Measurements from ENCODE around the gene KLHL26.

KLHL26 gene

GRCh38 chr19:18654469-18654868, 17.6 kb downstream of the KLHL26 start:
- no peaks in the 10 kb centered on the region for H3K36me3 ChIP-seq (ENCODE audit: control insufficient read depth, insufficient read depth, low read length, severe bottlenecking)
- H3K9ac ChIP-seq (ENCODE audit: low read length): no peak overlapping the region
- H3K4me1 ChIP-seq (ENCODE audit: control insufficient read depth, insufficient read depth, low read length): peaks cover 38% of the 10 kb centered on the region
- no peaks in the 10 kb centered on the region for H3K9me3 ChIP-seq (ENCODE audit: control insufficient read depth, low read length)
- no peak for DNase-seq (ENCODE audit: low read depth)
- H3K27me3 ChIP-seq (replicated peaks; ENCODE audit: control insufficient read depth, insufficient read depth, low read length): no peaks in the 10 kb centered on the region
- no peak overlapping the region for H3K4me3 ChIP-seq (ENCODE audit: low read length)

GRCh38 chr19:18655173-18655844, 18.5 kb downstream of the KLHL26 start:
- no peak for DNase-seq (ENCODE audit: low read depth)

DNA sequence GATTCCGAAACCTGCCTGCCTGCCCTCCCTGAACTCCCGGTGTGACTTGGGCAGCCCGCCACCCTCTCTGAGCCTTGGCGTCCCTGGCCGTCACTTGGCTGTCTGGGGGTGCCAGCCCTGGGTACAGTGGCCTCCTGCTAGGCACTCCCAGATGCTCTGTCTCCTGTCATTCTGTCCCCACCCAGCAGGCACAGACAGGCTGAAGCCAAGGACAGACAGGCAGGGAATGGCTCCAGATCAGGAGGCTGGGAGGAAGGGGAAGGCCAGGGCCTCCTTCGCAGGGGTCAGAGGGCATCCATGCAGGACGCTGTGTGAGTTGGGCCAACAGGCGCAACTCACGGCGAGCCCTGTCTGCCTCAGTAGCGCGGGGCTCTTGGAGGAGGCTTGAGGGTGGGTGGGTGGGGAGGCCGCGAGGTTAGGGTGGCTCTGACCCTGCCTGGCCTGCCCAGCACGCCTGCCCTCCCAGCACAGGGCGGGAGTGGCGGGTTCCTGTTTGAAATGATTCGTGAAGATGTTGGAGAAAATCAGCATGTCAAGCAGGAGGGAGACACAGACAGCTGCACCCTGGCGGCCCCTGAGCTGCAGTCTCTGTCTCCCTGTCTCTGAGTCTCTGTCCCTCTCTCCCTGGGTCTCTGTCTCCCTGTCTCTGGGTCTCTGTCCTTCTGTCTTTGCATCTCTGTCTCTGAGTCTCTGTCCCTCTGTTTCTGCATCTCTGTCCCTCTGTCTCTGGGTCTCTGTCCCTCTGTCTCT, 19.7 kb downstream of the KLHL26 start:
- no peaks in the 10 kb centered on the region for H3K9me3 ChIP-seq (ENCODE audit: control insufficient read depth, low read length)
- H3K9ac ChIP-seq (ENCODE audit: low read length): no peak overlapping the region
- H3K27me3 ChIP-seq (replicated peaks; ENCODE audit: control insufficient read depth, insufficient read depth, low read length): no peaks in the 10 kb centered on the region
- H3K36me3 ChIP-seq (ENCODE audit: control insufficient read depth, insufficient read depth, low read length, severe bottlenecking): no peaks in the 10 kb centered on the region
- H3K4me3 ChIP-seq (ENCODE audit: low read length): no peak overlapping the region
- peaks cover 38% of the 10 kb centered on the region for H3K4me1 ChIP-seq (ENCODE audit: control insufficient read depth, insufficient read depth, low read length)
- DNase-seq (ENCODE audit: low read depth): no peak

More at GRCh38 chr19:18655173-18655844, 18.5 kb downstream of the KLHL26 start:
- Histone ChIP-seq H3K4me1 (ENCODE audit: control insufficient read depth, insufficient read depth, low read length) (peaks cover 37% of the 10 kb centered on the region), H3K9me3 (ENCODE audit: control insufficient read depth, low read length) (no peaks in the 10 kb centered on the region), H3K36me3 (ENCODE audit: control insufficient read depth, insufficient read depth, low read length, severe bottlenecking) (no peaks in the 10 kb centered on the region), H3K9ac (ENCODE audit: low read length) (no peak overlapping the region), H3K27me3 (replicated peaks; ENCODE audit: control insufficient read depth, insufficient read depth, low read length) (no peaks in the 10 kb centered on the region), H3K4me3 (ENCODE audit: low read length) (no peak overlapping the region)

DNA sequence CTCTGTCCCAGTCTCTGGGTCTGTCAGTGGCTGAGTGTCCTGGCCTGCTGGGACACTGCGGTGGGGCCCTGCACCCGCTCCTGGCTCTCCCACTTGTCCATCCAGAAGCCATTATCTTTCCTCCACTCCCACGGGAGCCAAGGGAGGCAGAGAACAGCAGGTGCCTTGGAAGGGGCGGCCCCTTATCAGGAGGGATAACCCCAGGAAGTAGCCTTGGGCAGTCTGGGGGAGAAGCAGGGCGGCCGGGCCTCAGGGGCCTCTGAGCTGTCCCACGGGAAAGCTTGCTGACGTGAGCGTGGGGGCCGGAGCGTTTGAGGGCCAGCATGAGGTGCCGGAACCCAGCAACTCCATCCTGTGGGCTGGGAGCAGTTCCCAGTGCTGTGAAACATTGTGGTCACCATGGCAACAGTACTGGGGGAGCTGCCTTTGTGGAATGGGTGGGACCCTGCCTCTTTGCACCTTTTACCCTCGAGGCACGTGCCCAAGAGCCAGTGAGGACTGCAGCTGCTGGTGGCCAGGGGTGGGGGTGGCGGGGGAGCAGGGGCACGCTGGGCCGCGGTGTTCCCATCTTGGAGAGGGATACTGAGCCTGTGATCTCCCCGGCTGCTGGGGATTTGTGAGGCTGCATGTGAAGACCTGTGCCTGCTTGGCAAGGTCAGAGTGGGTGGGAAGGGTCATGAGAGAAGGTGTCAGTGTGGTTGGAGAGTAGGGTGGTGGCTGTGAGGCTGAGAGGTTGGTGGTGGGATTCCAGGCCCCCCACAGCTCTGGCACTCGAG, 20.9 kb downstream of the KLHL26 start:
- no peak for DNase-seq (ENCODE audit: low read depth)
- Histone ChIP-seq H3K9me3 (ENCODE audit: control insufficient read depth, low read length) (no peaks in the 10 kb centered on the region), H3K36me3 (ENCODE audit: control insufficient read depth, insufficient read depth, low read length, severe bottlenecking) (no peaks in the 10 kb centered on the region), H3K27me3 (replicated peaks; ENCODE audit: control insufficient read depth, insufficient read depth, low read length) (no peaks in the 10 kb centered on the region), H3K9ac (ENCODE audit: low read length) (no peak overlapping the region), H3K4me1 (ENCODE audit: control insufficient read depth, insufficient read depth, low read length) (peaks cover 34% of the 10 kb centered on the region), H3K4me3 (ENCODE audit: low read length) (no peak overlapping the region)

DNA sequence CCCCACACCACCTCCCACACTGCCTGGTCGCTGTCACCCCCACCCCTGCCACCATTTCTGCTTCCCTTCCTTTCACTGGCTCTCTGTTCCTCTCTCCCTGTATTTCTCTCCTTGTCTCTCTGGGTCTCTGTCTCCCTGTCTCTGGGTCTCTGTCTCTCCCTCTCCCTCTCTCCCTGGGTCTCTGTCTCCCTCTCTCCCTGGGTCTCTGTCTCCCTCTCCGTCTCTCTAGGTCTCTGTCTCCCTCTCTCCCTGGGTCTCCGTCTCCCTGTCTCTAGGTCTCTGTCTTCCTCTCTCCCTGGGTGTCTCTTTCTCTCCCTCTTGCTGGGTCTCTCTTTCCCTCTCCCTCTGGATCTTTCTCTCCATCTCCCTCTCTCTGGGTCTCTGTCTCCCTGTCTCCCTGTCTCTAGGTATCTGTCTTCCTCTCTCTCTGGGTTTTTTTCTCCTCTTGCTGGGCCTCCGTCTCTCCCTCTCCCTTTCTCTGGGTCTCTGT, 21.6 kb downstream of the KLHL26 start:
- Histone ChIP-seq H3K9me3 (ENCODE audit: control insufficient read depth, low read length) (no peaks in the 10 kb centered on the region), H3K36me3 (ENCODE audit: control insufficient read depth, insufficient read depth, low read length, severe bottlenecking) (no peaks in the 10 kb centered on the region), H3K4me1 (ENCODE audit: control insufficient read depth, insufficient read depth, low read length) (peaks cover 38% of the 10 kb centered on the region), H3K9ac (ENCODE audit: low read length) (peak overlapping the region; percentile 77), H3K4me3 (ENCODE audit: low read length) (no peak overlapping the region), H3K27me3 (replicated peaks; ENCODE audit: control insufficient read depth, insufficient read depth, low read length) (no peaks in the 10 kb centered on the region)
- no peak for DNase-seq (ENCODE audit: low read depth)

- peak overlapping the region; percentile 28 for H3K4me3 ChIP-seq (ENCODE audit: low read length)
- H3K9ac ChIP-seq (ENCODE audit: low read length): peak overlapping the region; percentile 77
- no peak for DNase-seq (ENCODE audit: low read depth)
- no peaks in the 10 kb centered on the region for H3K36me3 ChIP-seq (ENCODE audit: control insufficient read depth, insufficient read depth, low read length, severe bottlenecking)
- H3K4me1 ChIP-seq (ENCODE audit: control insufficient read depth, insufficient read depth, low read length): peaks cover 40% of the 10 kb centered on the region
- no peaks in the 10 kb centered on the region for H3K27me3 ChIP-seq (replicated peaks; ENCODE audit: control insufficient read depth, insufficient read depth, low read length)
- no peaks in the 10 kb centered on the region for H3K9me3 ChIP-seq (ENCODE audit: control insufficient read depth, low read length)
Measured at GRCh38 chr19:18659281-18660050, 22.6 kb downstream of the KLHL26 start.

DNA sequence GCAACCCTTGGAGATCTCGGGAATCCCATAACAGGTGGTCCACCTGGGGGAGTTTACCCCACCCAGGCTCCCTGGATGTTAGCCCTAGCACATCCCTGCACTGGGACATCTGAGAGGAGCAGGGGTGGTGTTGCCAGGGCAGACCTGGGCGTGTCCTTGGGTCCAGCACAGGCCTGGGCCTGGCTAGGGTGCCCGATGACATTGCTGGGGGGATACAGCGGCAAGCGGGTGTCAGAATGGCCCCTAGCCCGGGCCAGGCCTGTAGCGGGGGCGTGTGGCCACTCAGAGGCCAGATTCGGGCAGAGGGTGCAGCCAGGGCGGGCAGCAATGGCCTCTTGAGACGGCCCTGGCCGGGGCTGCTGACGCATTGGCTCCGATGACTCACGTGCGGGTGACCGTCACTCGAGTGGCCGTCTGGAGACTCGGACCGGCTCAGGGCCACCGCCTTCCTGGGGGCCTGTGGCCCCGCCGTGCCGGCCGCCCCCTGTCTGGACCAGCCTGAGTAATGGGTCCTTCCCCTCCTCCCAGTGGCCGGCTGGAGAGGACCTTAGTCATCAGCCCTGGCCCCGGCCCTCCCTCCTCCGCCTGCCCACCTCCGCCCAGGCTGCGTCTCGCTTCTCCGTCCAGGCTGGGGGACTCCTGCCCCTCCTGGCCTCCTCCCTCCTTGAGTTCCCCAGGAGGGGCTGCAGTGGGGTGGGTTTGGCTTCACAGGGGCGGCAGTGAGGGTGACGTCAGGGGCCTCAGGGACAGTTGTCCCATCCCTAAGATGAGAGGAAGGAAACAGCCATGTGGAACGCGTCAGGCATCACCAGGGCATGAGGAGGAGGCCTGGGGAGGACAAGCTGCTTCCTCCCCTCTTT, 23.5 kb downstream of the KLHL26 start:
- Histone ChIP-seq H3K9ac (ENCODE audit: low read length) (peak overlapping the region; percentile 77), H3K36me3 (ENCODE audit: control insufficient read depth, insufficient read depth, low read length, severe bottlenecking) (peaks cover 1% of the 10 kb centered on the region), H3K4me3 (ENCODE audit: low read length) (peak overlapping the region; percentile 28), H3K4me1 (ENCODE audit: control insufficient read depth, insufficient read depth, low read length) (peaks cover 40% of the 10 kb centered on the region), H3K27me3 (replicated peaks; ENCODE audit: control insufficient read depth, insufficient read depth, low read length) (no peaks in the 10 kb centered on the region), H3K9me3 (ENCODE audit: control insufficient read depth, low read length) (no peaks in the 10 kb centered on the region)
- no peak for DNase-seq (ENCODE audit: low read depth)

GRCh38 chr19:18660939-18661670, 24.3 kb downstream of the KLHL26 start:
- no peak for DNase-seq (ENCODE audit: low read depth)
- Histone ChIP-seq H3K4me3 (ENCODE audit: low read length) (no peak overlapping the region), H3K9ac (ENCODE audit: low read length) (peak overlapping the region; percentile 77), H3K9me3 (ENCODE audit: control insufficient read depth, low read length) (no peaks in the 10 kb centered on the region), H3K4me1 (ENCODE audit: control insufficient read depth, insufficient read depth, low read length) (peaks cover 40% of the 10 kb centered on the region), H3K27me3 (replicated peaks; ENCODE audit: control insufficient read depth, insufficient read depth, low read length) (no peaks in the 10 kb centered on the region), H3K36me3 (ENCODE audit: control insufficient read depth, insufficient read depth, low read length, severe bottlenecking) (peaks cover 5% of the 10 kb centered on the region)

DNA sequence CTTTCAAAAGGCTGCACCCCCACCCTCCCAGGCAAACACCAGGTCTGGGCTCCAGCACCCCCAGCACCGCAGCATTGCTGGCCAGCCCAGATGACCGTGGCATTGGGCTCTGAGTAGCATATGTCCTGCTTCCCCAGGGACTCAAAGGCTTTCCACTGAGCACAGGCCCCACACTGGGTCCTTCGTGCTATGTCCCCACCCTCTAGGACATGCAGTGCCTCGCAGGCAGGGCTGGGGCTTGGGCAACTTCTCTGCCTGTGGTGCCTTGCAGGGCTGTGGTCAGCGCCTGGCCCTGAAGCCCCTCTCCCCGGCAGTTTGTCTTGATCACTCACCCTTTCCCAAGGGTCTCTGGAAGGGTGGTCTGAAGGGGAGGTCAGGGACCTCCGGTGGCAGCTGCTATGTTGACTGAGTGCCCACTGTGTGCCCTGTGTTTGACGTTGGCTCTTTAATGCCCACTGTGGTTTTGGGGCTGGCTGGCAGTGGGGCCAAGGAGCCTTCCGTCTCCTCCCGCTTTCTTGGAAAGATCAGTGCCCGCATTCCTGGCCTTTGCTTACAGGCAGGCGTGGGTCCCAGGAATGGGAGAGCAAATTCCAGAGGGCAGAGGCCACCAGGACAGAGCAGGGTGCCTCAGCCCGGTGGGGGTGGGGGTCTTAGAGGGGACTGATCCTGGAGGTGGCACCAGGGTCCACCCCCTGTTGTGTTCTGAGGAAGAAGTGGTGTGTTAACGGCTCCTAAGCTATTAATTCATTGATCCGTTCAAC, 26.3 kb downstream of the KLHL26 start:
- peaks cover 36% of the 10 kb centered on the region for H3K4me1 ChIP-seq (ENCODE audit: control insufficient read depth, insufficient read depth, low read length)
- no peak for DNase-seq (ENCODE audit: low read depth)
- no peak overlapping the region for H3K4me3 ChIP-seq (ENCODE audit: low read length)
- H3K27me3 ChIP-seq (replicated peaks; ENCODE audit: control insufficient read depth, insufficient read depth, low read length): no peaks in the 10 kb centered on the region
- H3K9me3 ChIP-seq (ENCODE audit: control insufficient read depth, low read length): no peaks in the 10 kb centered on the region
- peaks cover 13% of the 10 kb centered on the region for H3K36me3 ChIP-seq (ENCODE audit: control insufficient read depth, insufficient read depth, low read length, severe bottlenecking)
- peak overlapping the region; percentile 19 for H3K9ac ChIP-seq (ENCODE audit: low read length)

Measured in adipocyte (in vitro differentiated cells).